ENCODE results near the gene POLD2. TPM values are rescaled to one million over a fixed set of nuclear protein-coding genes. Genes with fewer than 3 reads are reported as not detected.

The POLD2 gene
- total and polyA plus RNA-seq, 7 experiments from 2014 or later: 55.1 to 118 (median 74.0) TPM

DNA sequence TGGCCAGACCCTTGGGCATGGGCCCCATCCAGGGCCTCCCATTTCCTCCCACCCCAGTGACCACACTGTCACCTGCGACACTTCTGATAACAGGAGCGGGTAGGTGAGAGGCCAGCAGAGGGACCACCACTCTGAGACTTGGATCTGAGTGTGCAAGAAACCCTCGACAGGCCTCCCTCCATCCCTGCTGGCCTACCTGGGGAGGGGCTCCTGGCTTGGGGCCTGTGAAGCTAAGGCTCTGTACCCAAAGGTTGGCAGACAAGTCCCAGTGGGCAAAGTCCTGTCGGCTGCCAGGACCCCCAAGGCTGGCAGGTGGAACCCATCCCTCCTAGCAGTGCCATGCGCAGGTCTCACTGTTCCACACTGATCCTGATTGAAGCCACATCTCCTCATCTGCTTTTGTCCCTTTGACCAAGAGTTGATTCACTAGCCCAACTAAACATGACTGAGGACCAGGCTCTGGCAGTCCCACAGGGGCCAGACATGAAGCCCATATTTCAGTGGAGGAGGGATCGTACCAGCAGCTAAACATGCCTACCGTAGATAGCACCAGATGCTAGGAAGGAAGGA lies 56.8 kb downstream of the POLD2 start:
- H3K27me3 ChIP-seq (ENCODE audit: control insufficient read depth in 2 of 2, insufficient read depth in 2 of 2, low read length in 2 of 2): no peaks in the 10 kb centered on the region
- CTCF ChIA-PET: interaction anchor here (0.6 kb wide), 1 partner anchor 425 kb away, joined by 3 read pairs; no protein-coding TSS in a partner anchor
- H3K9me3 Mint-ChIP-seq: peaks cover 0 to 11% (median 0%) of the 10 kb centered on the region in 11 donors
- peaks cover 0 to 14% (median 0%) of the 10 kb centered on the region in 3 experiments for H3K36me3 ChIP-seq (ENCODE audit: control insufficient read depth in 2 of 3, insufficient read depth in 3 of 3, low read length in 3 of 3)
- H3K4me1 ChIP-seq (ENCODE audit: control insufficient read depth in 2 of 2, insufficient read depth in 2 of 2, low read length in 2 of 2): peaks cover 0 to 18% of the 10 kb centered on the region in 2 donors
- peaks cover 0 to 7% (median 0%) of the 10 kb centered on the region in 5 donors for H3K36me3 Mint-ChIP-seq
- POLR2A ChIA-PET: interaction anchor here (3.7 to 7.6 kb wide), 4 partner anchors 9 to 20 kb away, joined by 24 to 66 read pairs (median 58); partner anchors contain the start of gene DBNL
- peak overlapping the region in 5 of 9 donors; percentile 25 to 80 (median 51) for H3K27ac Mint-ChIP-seq
- DNase-seq (no peak), ATAC-seq (no peak)
- peak overlapping the region in 3 of 10 donors; percentile 19 to 35 (median 31) for H3K4me3 Mint-ChIP-seq
- H3K27ac ChIP-seq (ENCODE audit: low read depth, low read length): no peak overlapping the region
- H3K27me3 Mint-ChIP-seq: no peaks in the 10 kb centered on the region
- intact Hi-C loops (cut with micrococcal nuclease): no loop called here
- H3K4me3 ChIP-seq (ENCODE audit: low read length): no peak overlapping the region
- peaks cover 7 to 40% (median 34%) of the 10 kb centered on the region in 7 donors for H3K4me1 Mint-ChIP-seq
- no peaks in the 10 kb centered on the region for H3K9me3 ChIP-seq (ENCODE audit: control insufficient read depth in 2 of 3, low read length in 3 of 3)

DNA sequence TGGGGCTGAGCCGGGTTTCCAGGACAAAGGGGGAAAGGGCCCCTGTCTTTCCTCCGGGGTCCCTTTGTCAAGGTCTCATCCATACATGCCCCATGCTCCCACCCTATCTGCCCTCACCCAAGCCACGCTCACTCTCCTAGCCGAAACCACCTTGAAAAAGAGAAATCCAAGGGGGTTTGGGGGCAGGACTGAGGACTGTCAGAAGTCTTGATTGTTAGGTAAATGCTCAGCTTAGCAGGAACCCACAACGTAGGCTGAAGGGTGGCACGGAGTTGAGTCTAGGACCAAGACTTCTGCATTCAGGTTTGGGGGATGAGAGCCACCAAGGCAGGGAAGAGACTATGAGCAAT lies 57.3 kb downstream of the POLD2 start:
- ATAC-seq (no peak), DNase-seq (no peak)
- H3K27ac ChIP-seq (ENCODE audit: low read depth, low read length): no peak overlapping the region
- peaks cover 0 to 11% (median 0%) of the 10 kb centered on the region in 11 donors for H3K9me3 Mint-ChIP-seq
- intact Hi-C loops (cut with micrococcal nuclease): no loop called here
- no peak overlapping the region for H3K4me3 ChIP-seq (ENCODE audit: low read length)
- peak overlapping the region in 6 of 9 donors; percentile 40 to 80 (median 54) for H3K27ac Mint-ChIP-seq
- H3K9me3 ChIP-seq (ENCODE audit: control insufficient read depth in 2 of 3, low read length in 3 of 3): no peaks in the 10 kb centered on the region
- H3K27me3 ChIP-seq (ENCODE audit: control insufficient read depth in 2 of 2, insufficient read depth in 2 of 2, low read length in 2 of 2): no peaks in the 10 kb centered on the region
- no peaks in the 10 kb centered on the region for H3K27me3 Mint-ChIP-seq
- H3K4me1 Mint-ChIP-seq: peaks cover 7 to 40% (median 34%) of the 10 kb centered on the region in 7 donors
- POLR2A ChIA-PET: interaction anchor here (0.7 to 7.6 kb wide), 7 partner anchors 9 to 49 kb away, joined by 3 to 66 read pairs (median 24); partner anchors contain the start of genes AEBP1 and DBNL
- H3K36me3 Mint-ChIP-seq: peaks cover 0 to 11% (median 0%) of the 10 kb centered on the region in 5 donors
- H3K4me1 ChIP-seq (ENCODE audit: control insufficient read depth in 2 of 2, insufficient read depth in 2 of 2, low read length in 2 of 2): peaks cover 0 to 18% of the 10 kb centered on the region in 2 donors
- CTCF ChIA-PET: interaction anchor here (0.6 to 1.2 kb wide), 2 partner anchors 9 to 426 kb away, joined by 3 read pairs; no protein-coding TSS in a partner anchor
- H3K36me3 ChIP-seq (ENCODE audit: control insufficient read depth in 2 of 3, insufficient read depth in 3 of 3, low read length in 3 of 3): peaks cover 0 to 19% (median 2%) of the 10 kb centered on the region in 3 experiments
- peak overlapping the region in 3 of 10 donors; percentile 21 to 35 (median 29) for H3K4me3 Mint-ChIP-seq

GRCh38 chr7:44065431-44066110 lies 57.8 kb downstream of the POLD2 start, which contains the start of gene PGAM2:
TSS of gene PGAM2 (minus strand) at chr7:44065567. CDS start at chr7:44065529, 38 bp downstream.
- Mint-ChIP-seq H3K36me3 (peaks cover 0 to 11% (median 0%) of the 10 kb centered on the region in 5 donors), H3K27ac (peak within 1 kb of the TSS in 8 of 9 donors; percentile 40 to 80 (median 58)), H3K4me1 (peaks cover 7 to 40% (median 34%) of the 10 kb centered on the region in 7 donors), H3K4me3 (peak within 1 kb of the TSS in 6 of 10 donors; percentile 16 to 51 (median 38)), H3K9me3 (peaks cover 0 to 11% (median 0%) of the 10 kb centered on the region in 11 donors), H3K27me3 (no peaks in the 10 kb centered on the region)
- ChIA-PET POLR2A (interaction anchor here (0.7 to 7.6 kb wide), 8 partner anchors 8 to 49 kb away, joined by 3 to 66 read pairs (median 14); partner anchors contain the start of genes AEBP1 and DBNL), CTCF (interaction anchor here (0.6 to 1.2 kb wide), 2 partner anchors 9 to 111 kb away, joined by 3 read pairs; no protein-coding TSS in a partner anchor)
- no peak for DNase-seq
- Histone ChIP-seq H3K9me3 (ENCODE audit: control insufficient read depth in 2 of 3, low read length in 3 of 3) (no peaks in the 10 kb centered on the region), H3K36me3 (ENCODE audit: control insufficient read depth in 2 of 3, insufficient read depth in 3 of 3, low read length in 3 of 3) (peaks cover 0 to 24% (median 3%) of the 10 kb centered on the region in 3 experiments), H3K27ac (ENCODE audit: low read depth, low read length) (peak within 1 kb of the TSS; percentile 48), H3K27me3 (ENCODE audit: control insufficient read depth in 2 of 2, insufficient read depth in 2 of 2, low read length in 2 of 2) (no peaks in the 10 kb centered on the region), H3K4me3 (ENCODE audit: low read length) (no peak within 1 kb of the TSS), H3K4me1 (ENCODE audit: control insufficient read depth in 2 of 2, insufficient read depth in 2 of 2, low read length in 2 of 2) (peaks cover 0 to 18% of the 10 kb centered on the region in 2 donors)
- intact Hi-C loops (cut with micrococcal nuclease): loop anchor here in 1 of 2 donors (1.0 kb wide), 2 partner anchors 13 to 17 kb away; partner anchors contain the start of gene POLM
- peak; percentile 40 for ATAC-seq

DNA sequence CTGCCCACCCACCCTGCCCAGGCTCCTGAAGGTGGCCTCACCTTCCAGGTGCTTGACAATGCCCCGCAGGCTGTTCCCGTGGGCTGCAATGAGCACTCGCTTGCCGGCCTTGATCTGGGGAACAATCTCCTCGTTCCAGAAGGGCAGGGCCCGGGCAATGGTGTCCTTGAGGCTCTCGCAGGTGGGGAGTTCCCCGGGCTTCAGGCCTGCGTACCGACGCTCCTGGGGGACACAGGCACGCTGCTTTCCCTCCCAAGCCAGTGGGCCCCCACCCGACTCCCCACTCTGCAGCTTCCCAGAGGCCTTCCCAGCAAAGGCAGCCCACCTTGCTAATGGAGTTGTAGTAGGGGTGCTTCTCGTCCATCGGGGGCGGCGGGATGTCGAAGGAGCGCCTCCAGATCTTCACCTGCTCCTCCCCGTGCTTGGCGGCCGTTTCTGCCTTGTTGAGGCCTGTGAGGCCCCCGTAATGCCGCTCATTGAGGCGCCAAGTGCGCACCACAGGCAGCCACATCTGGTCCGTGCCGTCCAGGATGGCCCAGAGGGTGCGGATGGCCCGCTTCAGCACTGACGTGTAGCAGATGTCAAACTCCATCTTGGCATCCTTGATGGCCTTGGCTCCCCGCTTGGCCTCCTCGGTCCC lies 58.4 kb downstream of the POLD2 start:
- peaks cover 0 to 11% (median 0%) of the 10 kb centered on the region in 11 donors for H3K9me3 Mint-ChIP-seq
- no peaks in the 10 kb centered on the region for H3K27me3 Mint-ChIP-seq
- Histone ChIP-seq H3K27ac (ENCODE audit: low read depth, low read length) (peak overlapping the region; percentile 48), H3K9me3 (ENCODE audit: control insufficient read depth in 2 of 3, low read length in 3 of 3) (no peaks in the 10 kb centered on the region), H3K27me3 (ENCODE audit: control insufficient read depth in 2 of 2, insufficient read depth in 2 of 2, low read length in 2 of 2) (no peaks in the 10 kb centered on the region), H3K4me3 (ENCODE audit: low read length) (no peak overlapping the region), H3K36me3 (ENCODE audit: control insufficient read depth in 2 of 3, insufficient read depth in 3 of 3, low read length in 3 of 3) (peaks cover 0 to 31% (median 3%) of the 10 kb centered on the region in 3 experiments), H3K4me1 (ENCODE audit: control insufficient read depth in 2 of 2, insufficient read depth in 2 of 2, low read length in 2 of 2) (peaks cover 0 to 18% of the 10 kb centered on the region in 2 donors)
- POLR2A ChIA-PET: interaction anchor here (0.8 to 7.6 kb wide), 5 partner anchors 10 to 47 kb away, joined by 3 to 66 read pairs (median 53); partner anchors contain the start of gene DBNL
- DNase-seq (no peak), ATAC-seq (peak; percentile 17)
- peaks cover 0 to 11% (median 0%) of the 10 kb centered on the region in 5 donors for H3K36me3 Mint-ChIP-seq
- peak overlapping the region in 8 of 9 donors; percentile 40 to 80 (median 56) for H3K27ac Mint-ChIP-seq
- H3K4me3 Mint-ChIP-seq: peak overlapping the region in 5 of 10 donors; percentile 16 to 51 (median 42)
- intact Hi-C loops (cut with micrococcal nuclease): loop anchor here in 1 of 2 donors (1.0 kb wide), 2 partner anchors 13 to 17 kb away; partner anchors contain the start of gene POLM
- peaks cover 7 to 40% (median 34%) of the 10 kb centered on the region in 7 donors for H3K4me1 Mint-ChIP-seq
- CTCF ChIA-PET: interaction anchor here (1.2 kb wide), 1 partner anchor 10 kb away, joined by 3 read pairs; no protein-coding TSS in a partner anchor

Small RNA genes within 50 kb of the gene (microRNA-seq; reads per million reads assigned to microRNA genes)
- gene MIR6838 (ENCODE audit: borderline microRNAs expressed): 2.1 reads per million

Other genes starting within 250 kb of the POLD2 start
- 10 to 100 TPM; 20.0 to 33.7 (median 26.8) TPM for gene URGCP, start 217.0 kb downstream of the POLD2 start, total RNA-seq
- gene URGCP, start 217.0 kb downstream of the POLD2 start, polyA plus RNA-seq: 10 to 100 TPM; 22.0 to 40.6 TPM
- 10 to 100 TPM in 2 of 5 experiments, 1 to 10 TPM in 3; 6.3 to 13.9 (median 9.6) TPM for gene UBE2D4, start 197.1 kb downstream of the POLD2 start, total RNA-seq
- gene UBE2D4, start 197.1 kb downstream of the POLD2 start, polyA plus RNA-seq: 10 to 100 TPM; 13.4 to 15.9 TPM
- under 1 TPM in 2 of 5 experiments, not detected in 3; 0.19 to 0.30 TPM for gene SPDYE1, start 125.7 kb downstream of the POLD2 start, total RNA-seq
- under 1 TPM; 0.07 to 0.21 TPM for gene SPDYE1, start 125.7 kb downstream of the POLD2 start, polyA plus RNA-seq
- gene DBNL, start 78.8 kb downstream of the POLD2 start, total RNA-seq: 100 to 1,000 TPM; 112 to 182 (median 164) TPM
- gene DBNL, start 78.8 kb downstream of the POLD2 start, polyA plus RNA-seq: 100 to 1,000 TPM; 171 to 217 TPM
- gene PGAM2, start 58.0 kb downstream of the POLD2 start, total RNA-seq: 1 to 10 TPM in 4 of 5 experiments, under 1 TPM in 1; 0.73 to 3.1 (median 1.8) TPM
- not detected for gene PGAM2, start 58.0 kb downstream of the POLD2 start, polyA plus RNA-seq
- 10 to 100 TPM; 33.9 to 77.1 (median 48.9) TPM for gene POLM, start 41.0 kb downstream of the POLD2 start, total RNA-seq
- 10 to 100 TPM; 18.2 to 20.4 TPM for gene POLM, start 41.0 kb downstream of the POLD2 start, polyA plus RNA-seq
- 10 to 100 TPM in 4 of 5 experiments, 1 to 10 TPM in 1; 7.7 to 33.1 (median 27.5) TPM for gene AEBP1, start 19.2 kb downstream of the POLD2 start, total RNA-seq
- gene AEBP1, start 19.2 kb downstream of the POLD2 start, polyA plus RNA-seq: 10 to 100 TPM in 1 of 2 donors, 1 to 10 TPM in 1; 3.0 to 13.5 TPM
- not detected for gene MYL7, start 17.8 kb upstream of the POLD2 start, total RNA-seq
- gene MYL7, start 17.8 kb upstream of the POLD2 start, polyA plus RNA-seq: not detected
- gene GCK, start 65.9 kb upstream of the POLD2 start, total RNA-seq: under 1 TPM; 0.29 to 0.88 (median 0.51) TPM
- gene GCK, start 65.9 kb upstream of the POLD2 start, polyA plus RNA-seq: 1 to 10 TPM; 1.7 to 2.0 TPM
- gene YKT6, start 77.4 kb upstream of the POLD2 start, total RNA-seq: 10 to 100 TPM; 58.1 to 80.9 (median 62.3) TPM
- gene YKT6, start 77.4 kb upstream of the POLD2 start, polyA plus RNA-seq: 10 to 100 TPM; 32.6 to 38.8 TPM
- gene CAMK2B, start 202.0 kb upstream of the POLD2 start, total RNA-seq: under 1 TPM in 2 of 5 experiments, not detected in 3; 0.12 to 0.61 TPM
- not detected for gene CAMK2B, start 202.0 kb upstream of the POLD2 start, polyA plus RNA-seq

Measured in naive thymus-derived CD4-positive, alpha-beta T cell (primary cell).